ENCODE data around the gene PDCD2L.
"Not testable (repeated sequence)": the region's sequence is repeated elsewhere in the genome, so short reads cannot be mapped to it uniquely, and the experiment has no call there.

The PDCD2L gene

GRCh38 chr19:34426096-34426661 is 22.0 kb downstream of the PDCD2L start:
- DNase-seq, result no peak

DNA sequence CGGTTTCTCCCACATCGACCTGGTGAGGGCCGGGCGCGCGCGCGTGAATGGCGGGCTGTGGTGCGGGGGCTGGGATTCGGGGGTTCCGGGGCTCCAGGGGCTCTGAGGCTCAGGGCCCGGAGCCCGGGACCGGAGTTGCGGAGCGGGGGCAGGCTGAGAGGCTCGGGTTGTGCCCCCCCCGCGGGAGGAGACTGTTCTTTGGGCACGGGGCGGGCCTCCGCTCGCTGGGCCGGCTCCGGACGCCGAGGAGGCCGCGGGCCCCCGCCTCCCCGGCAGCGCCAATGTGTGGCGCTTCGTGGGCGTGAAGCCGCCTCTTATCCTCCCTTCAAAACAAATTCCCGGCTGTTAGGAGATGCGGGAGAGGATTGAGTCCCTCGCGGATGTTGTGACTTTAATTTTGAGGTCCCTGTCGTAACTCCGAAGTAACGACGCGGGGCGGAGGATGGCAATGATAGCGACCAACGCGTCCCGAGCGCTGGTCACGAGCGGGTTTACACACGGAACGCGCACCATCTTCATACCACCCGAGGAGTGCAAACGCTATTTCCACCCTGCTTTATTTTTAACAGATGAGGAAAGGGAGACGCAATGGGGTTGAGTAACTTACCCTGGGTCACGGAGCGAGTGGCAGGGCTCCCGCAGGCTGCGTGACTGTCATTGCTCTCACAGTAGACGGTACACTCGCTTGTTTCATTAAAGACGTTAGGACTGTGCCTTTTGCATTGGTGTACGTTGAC is 24.5 kb downstream of the PDCD2L start:
- no peak for DNase-seq

DNA sequence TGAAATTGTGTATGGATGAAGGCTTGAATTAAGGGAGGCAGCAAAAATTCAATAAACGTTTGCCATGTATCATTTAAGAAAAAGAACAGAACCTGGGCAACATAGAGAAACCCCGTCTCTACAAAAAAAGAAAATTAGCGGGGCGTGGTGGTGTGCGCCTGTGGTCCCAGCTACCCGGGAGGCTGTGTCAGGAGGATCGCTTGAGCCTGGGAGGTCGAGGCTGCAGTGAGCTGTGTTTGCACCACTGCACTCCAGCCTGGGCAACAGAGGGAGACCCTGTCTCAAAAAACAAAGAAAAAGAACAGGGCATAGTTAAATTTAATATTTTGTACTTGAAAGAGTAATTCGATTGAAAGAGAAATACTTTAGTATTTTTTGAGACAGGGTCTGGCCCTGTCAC is 25.4 kb downstream of the PDCD2L start:
- no peak for DNase-seq

GRCh38 chr19:34430738-34431625 is 26.8 kb downstream of the PDCD2L start:
- DNase-seq, result peak; percentile 44

DNA sequence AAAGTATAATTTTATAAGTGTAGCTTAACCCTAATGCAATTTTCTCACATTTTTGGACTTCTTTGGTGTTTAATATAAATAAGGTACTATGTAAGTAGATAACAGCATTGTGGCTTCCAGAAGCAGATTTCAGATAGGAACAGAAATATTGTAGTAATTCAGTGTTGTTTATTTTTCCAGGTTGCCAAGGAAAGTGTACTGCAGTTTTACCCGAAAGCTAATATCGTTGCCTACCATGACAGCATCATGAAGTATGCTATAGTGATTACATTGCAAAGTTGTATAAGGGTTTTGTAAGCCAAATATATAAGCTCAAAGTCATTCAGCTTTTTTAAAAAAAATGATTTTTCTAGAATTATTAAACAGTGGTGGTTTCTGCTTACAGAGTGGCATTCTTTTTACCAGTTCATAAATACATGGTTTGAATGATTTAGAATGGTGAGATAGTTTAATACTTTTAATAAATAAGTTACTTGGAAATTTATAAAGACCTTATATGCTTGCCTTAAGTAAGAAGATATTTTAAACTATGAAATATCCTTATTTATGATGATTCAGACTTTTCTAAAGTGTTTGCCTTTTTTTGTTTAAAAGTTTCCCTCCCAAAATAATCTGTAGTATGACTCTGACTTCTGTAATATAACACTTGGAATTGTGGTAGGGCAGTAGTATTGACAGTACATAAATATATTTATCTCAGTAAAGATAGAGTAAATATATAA is 27.6 kb downstream of the PDCD2L start:
- DNase-seq, result no peak

GRCh38 chr19:34432797-34433196 is 28.6 kb downstream of the PDCD2L start:
- no peak for DNase-seq

DNA sequence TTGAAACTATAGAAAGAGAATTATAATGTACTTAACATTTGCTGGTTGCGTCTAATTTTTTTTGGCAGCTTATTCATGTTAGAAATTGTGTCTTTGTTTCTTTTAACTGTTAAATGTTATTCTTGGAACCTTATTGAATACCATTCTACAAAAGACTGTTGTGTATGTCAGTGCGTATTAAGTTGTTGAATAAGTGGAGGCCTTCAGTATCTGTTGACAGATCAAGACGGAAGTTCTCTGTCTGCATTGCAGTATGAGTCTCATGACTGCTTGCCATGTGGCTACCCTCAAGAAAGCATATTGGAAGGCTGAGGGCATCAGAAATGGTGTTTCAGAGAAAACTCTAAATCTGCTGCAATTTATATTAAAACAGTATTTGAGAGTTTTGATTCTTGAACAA is 32.5 kb downstream of the PDCD2L start:
- DNase-seq, result no peak

GRCh38 chr19:34448191-34448590 is 44.0 kb downstream of the PDCD2L start:
- DNase-seq, result no peak

DNA sequence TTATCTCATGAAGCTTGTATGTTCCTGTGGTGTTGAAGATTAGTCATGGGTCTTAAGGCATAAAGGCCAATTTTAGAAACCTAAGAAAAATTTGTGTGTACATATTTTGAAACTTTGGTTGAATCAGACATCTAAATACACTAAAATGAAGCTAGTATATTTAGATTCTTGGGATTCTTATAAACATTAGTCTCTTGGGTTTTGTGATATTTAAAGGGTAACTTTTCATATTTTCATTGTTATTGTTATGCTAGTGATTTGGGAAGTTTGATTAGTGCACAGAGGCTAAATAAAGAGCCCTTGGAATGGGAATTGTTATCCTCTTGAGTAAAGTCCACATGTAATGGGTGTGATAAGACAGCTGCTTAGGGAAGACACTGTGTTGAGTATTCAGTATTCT is 48.5 kb downstream of the PDCD2L start:
- DNase-seq, result no peak

GRCh38 chr19:34454091-34454490 is 49.9 kb downstream of the PDCD2L start:
- no peak for DNase-seq

- DNase-seq, result no peak
These were observed 50.5 kb downstream of the PDCD2L start for GRCh38 chr19:34454685-34455084.

DNA sequence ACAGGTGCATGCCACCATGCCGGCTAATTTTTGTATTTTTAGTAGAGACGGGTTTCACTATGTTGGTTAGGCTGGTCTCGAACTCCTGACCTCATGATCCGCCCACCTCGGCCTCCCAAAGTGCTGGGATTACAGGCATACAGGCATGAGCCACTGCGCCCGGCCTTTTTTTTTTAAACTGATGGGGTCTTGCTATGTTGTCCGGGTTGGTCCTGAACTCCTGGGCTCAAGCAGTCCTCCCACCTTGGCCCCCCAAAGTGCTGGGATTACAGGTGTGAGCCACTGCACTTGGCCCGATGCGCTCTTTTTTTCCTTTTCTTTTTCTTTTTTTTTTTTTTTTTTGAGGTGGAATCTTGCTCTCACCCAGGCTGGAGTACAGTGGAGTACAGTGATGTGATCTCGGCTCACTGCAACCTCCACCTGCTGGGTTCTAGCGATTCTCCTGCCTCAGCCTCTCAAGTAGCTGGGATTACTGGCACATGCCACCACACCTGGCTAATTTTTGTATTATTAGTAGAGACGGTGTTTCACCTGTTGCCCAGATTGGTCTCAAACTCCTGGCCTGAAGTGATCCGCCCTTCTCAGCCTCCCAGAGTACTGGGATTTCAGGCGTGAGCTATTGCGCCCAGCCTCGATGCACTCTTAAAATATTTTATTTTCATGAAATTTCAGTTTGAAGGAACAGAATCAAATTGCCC is 51.7 kb downstream of the PDCD2L start:
- DNase-seq, result not testable (repeated sequence)

- no peak for DNase-seq
These were observed 53.2 kb downstream of the PDCD2L start for GRCh38 chr19:34457446-34457845.

GRCh38 chr19:34458677-34459076 is 54.5 kb downstream of the PDCD2L start:
- DNase-seq, result no peak

DNA sequence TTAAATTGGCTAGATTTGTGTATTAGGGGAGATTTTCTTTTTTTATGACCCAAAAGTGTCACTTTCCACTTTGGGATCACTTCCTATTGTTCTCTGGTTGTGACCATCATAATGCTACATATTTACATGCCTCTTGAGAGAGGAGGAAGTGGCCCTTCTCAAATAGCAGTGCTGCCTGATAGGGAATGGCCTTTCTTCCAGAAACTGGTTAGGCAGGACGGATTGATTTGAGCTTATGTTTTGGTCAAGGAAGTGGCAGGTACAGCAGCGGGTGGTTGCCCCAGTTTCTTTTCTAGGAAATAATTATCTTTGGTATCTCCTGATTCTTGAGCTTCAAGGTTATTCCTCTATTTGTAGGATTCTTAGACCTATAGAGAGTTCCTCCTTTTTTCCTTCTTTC is 55.4 kb downstream of the PDCD2L start:
- DNase-seq, result no peak

- no peak for DNase-seq
These were observed 57.3 kb downstream of the PDCD2L start for GRCh38 chr19:34461375-34462100.

DNA sequence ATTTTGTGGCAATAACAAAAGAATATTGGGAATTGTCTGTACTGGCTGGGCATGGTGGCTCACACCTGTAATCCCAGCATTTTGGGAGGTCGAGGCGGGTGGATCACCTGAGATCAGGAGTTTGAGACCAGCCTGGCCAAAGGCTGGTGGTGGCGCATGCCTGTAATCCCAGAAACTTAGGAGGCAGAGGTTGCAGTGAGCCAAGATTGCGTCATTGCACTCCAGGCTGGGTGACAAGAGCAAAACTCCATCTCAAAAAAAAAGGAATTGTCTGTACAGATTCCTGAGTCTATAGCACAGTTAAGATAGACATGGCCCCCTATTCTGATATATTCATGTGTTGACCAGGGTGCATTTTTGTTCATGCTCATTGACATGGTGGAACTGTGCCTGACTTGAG is 60.6 kb downstream of the PDCD2L start:
- not testable (repeated sequence) for DNase-seq

DNA sequence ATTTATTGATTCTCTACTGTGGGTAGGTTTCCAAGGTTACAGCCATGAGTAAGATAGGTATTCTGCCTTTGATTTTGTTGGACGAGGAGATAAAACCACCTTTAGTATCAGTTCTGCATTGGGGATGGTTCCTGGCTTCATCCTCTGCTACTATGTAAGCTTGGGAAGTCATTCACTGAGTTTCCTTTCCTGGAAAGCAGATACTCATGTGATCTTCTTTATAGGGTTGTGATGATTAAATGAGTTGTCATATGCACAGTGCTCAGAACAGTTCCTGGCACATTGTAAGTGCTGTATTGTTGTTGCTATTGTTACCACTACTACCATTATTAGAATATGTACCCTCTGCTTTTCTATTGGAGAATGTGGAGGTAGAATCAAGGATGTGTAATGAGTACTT is 64.2 kb downstream of the PDCD2L start:
- no peak for DNase-seq

GRCh38 chr19:34469026-34469425 is 64.8 kb downstream of the PDCD2L start:
- not testable (repeated sequence) for DNase-seq

GRCh38 chr19:34471906-34472700 is 67.9 kb downstream of the PDCD2L start:
- no peak for DNase-seq
